HS-5 (cell line): Measurements from ENCODE around the gene SSTR5.

Source experiments
- DNase-seq: peaks from one replicate; pipeline ENCODE4 v3.0.0-alpha.2; 2012; ENCODE audit warnings: low read depth

SSTR5 gene

GRCh38 chr16:1106659-1107058 lies 34.1 kb downstream of the SSTR5 start:
- no peak for DNase-seq

DNA sequence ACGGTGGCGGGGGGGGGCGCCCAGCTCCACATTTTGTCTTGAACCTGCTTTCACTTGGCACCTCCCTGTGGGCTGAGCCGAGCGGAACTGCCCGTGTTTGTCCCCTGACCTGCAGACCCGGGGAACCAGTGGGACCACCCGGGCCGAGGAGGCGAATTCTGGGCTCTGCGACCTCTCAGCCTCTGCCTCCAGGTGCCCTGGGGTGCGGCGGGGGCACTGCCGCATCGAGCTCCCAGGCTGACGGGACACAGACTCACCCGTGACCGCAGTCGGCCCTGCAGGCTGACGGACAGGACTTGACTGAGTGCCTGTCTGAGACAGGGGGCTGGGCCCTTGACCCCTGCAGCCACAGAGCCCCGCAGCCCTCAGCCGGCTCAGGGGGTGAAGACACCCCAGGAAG lies 34.6 kb downstream of the SSTR5 start:
- no peak for DNase-seq

GRCh38 chr16:1107731-1108130 lies 35.2 kb downstream of the SSTR5 start:
- no peak for DNase-seq

GRCh38 chr16:1108299-1109252 lies 36.0 kb downstream of the SSTR5 start:
- no peak for DNase-seq

- DNase-seq = no peak
Measured at GRCh38 chr16:1109648-1110047, 37.1 kb downstream of the SSTR5 start.

GRCh38 chr16:1112506-1113184 lies 40.1 kb downstream of the SSTR5 start:
- no peak for DNase-seq

DNA sequence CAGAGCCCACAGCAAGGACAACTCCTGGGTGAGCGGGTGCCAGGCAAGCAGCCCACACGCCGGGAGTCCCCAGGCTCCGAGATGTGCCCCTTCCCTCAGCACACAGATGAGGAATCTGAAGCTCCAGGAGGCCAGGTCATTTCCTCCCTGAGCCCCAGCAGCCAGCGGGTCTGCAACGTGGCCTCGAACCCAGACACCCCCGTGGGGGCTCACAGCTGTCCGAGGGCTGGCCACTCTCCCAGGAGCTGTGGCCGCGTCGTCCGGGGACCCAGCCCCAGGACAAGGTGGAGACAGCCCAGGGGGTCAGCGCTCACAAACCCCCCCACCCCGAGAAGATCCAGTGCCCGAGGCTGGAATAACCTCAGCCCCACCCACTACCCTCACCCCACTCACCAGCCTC lies 40.9 kb downstream of the SSTR5 start:
- DNase-seq = no peak

DNA sequence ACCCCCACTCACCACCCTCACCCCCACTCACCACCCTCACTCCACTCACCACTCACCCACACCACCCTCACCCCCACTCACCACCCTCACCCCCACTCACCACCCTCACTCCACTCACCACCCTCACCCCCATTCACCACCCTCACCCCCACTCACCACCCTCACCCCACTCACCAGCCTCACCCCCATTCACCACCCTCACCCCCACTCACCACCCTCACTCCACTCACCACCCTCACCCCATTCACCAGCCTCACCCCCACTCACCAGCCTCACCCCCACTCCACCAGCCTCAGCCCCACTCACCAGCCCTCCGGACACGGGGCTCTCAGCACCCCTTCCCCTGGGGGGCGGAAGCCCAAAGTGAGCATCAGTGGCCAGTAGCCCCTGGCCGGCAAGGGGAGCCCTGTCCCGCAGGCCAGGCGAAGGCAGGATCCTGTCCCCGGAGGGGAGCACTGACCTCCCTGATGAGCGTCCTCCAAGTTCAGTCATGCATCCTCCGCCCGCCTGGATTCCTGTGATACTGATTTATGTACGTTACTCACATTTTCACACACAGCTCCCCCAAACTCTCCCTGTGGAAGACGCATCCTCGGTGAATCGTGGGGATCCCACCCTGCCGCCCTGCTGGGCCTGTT lies 41.5 kb downstream of the SSTR5 start:
- no peak for DNase-seq

DNA sequence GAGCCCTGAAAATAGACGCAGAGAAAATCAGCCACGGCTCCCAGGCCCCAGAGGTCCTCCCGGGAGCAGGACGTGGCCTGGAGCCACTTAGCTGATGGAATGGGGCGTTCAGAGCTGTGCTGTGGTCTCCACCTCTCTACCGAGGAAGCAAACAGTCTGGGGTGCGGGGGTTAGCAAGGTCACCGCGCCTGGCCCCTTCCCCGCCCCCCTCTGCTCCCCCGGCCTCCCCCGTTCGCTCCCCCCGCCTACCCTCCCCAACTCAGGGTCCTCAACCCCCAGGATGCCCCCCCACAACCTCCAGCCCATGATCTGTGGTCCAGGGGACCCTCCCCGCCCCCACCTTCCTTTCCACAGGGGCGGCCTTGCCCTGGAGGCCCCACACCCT lies 44.1 kb downstream of the SSTR5 start:
- no peak for DNase-seq

GRCh38 chr16:1117176-1117900 lies 44.8 kb downstream of the SSTR5 start:
- no peak for DNase-seq

DNA sequence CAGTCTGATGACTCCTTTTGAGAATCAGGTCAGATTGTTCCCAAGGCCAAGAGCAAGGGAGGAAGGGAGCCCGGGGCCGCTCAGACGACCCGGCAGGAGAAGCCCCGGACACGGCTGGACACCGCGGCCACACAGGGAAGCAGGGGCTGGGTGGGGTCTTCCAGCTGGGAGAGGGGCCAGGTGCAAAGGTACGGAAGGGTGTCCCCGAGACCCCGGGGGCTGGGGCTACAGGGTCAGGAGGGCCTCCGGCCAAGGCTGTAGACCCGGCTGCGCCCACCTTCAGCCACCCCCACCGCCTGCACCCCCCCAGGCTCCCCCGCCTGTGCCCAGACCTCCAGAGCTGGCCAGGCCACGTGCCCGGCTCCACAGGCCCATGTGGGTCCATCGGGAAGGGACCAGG lies 45.4 kb downstream of the SSTR5 start:
- no peak for DNase-seq

GRCh38 chr16:1119129-1119528 lies 46.6 kb downstream of the SSTR5 start:
- DNase-seq = no peak

- no peak for DNase-seq
Measured at GRCh38 chr16:1119766-1120576, 47.4 kb downstream of the SSTR5 start.

DNA sequence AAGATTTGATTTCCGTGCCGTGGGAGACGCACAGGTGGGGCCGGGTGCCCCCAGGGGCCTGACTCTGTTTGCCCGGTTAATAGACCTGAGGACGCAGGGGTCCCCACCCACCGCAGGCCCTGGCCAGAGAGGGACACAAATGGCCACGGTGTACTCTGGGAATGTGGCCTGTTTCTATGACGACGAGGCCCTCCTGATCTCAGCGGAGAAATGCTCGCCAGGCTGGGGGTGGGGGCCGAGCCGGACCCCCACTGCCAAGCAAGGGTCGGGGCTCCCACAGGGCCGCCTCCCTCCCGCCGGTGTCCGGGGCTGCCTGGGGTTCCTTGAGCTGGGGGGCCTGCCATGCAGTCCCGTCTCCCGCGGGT lies 48.0 kb downstream of the SSTR5 start:
- no peak for DNase-seq

GRCh38 chr16:1121009-1121408 lies 48.5 kb downstream of the SSTR5 start:
- no peak for DNase-seq

DNA sequence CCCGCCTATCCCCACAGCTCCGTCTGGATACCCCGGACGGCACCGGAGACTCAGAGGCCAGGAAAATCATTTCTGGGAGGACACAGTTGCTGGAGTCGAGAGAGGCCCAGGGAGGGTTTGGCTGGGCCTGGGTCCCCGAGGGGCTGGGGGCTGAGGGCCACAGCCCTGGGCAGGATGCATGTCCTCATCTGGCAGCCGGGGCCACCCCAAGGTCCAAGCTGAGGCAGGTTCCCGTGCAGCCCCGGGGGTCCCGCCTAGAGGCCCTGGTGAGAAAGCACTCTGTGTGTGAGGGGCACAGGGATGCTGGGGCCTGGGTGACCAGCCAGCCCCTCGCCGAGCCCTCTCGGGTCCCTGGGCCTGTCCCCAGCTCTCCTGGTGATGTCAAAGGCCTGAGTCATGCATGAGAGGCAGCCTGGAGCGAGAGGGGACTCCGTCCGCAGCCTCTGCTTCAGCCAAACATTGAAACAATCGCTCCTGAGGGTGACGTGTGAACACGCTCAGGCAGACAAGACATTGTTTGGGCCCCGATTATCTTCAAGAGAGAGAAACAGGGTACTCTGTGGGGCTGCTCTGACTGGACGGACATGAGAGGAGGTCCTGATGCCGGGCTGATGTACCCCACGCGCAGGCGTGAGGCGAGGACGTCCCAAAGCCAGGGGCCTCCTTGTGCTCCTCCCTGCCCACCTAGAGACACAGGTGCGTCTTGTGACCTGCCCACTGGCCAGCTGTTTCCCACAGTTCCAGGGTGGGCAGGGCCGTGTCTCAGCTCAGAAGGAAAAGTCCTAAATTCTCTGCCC lies 49.3 kb downstream of the SSTR5 start:
- DNase-seq = no peak

GRCh38 chr16:1122398-1122765 lies 49.8 kb downstream of the SSTR5 start:
- DNase-seq = no peak

- DNase-seq = no peak
Measured at GRCh38 chr16:1123525-1124230, 51.1 kb downstream of the SSTR5 start.

DNA sequence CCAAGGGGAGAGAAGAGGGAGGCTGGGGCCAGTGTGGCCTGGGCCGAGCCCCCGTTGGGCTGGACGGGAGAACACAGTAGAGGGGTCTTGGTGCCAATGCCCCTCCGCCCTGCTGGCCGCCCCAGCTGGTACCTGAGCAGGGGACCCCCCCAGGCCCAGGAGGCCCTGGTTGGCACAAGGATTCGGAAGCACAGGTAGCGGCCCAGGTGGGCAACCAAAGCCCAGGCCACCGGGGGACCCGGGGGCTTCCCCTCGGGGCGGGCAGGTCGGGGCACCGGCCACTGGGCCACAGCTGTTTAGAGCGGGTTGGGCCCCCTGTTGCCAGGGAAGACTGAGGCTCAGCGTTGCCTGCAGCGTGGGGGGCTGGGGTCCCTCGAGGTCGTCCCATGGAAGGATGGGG lies 51.7 kb downstream of the SSTR5 start:
- DNase-seq = no peak

GRCh38 chr16:1124795-1125194 lies 52.2 kb downstream of the SSTR5 start:
- DNase-seq = no peak
